GM21619 (cell line): ENCODE results near the gene PSMB2.

ENCODE experiments used
- ATAC-seq: cut with Tn5 transposase; IDR thresholded peaks from one replicate; pipeline ENCODE4 v1.9.1; 2021; ENCODE audit not compliant: unreplicated experiment

Gene PSMB2

GRCh38 chr1:35573198-35574124 lies 67.9 kb downstream of the PSMB2 start, which contains the start of gene TFAP2E:
Gene TFAP2E (plus strand): TSS chr1:35573314. CDS start chr1:35573578, 264 bp downstream.
- no peak for ATAC-seq

DNA sequence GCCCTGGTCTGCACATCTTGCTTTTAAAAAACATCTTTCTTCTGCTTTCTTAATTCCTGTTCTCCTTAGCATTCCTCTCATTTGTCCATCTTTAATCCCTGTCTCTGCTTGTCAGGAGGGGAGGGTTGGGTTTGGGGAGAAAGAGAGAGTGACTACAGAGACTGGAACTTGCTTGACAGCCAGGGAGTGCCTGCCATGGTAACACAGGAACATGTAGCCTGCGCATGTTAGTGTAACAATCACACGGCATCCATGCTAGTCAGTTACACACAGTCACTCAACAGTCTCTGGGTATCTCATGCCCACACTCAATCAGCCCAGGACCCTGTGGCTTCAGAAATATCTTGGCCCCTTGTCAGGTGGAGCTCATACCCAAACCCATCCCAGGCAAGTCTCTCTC lies 69.0 kb downstream of the PSMB2 start:
- no peak for ATAC-seq

DNA sequence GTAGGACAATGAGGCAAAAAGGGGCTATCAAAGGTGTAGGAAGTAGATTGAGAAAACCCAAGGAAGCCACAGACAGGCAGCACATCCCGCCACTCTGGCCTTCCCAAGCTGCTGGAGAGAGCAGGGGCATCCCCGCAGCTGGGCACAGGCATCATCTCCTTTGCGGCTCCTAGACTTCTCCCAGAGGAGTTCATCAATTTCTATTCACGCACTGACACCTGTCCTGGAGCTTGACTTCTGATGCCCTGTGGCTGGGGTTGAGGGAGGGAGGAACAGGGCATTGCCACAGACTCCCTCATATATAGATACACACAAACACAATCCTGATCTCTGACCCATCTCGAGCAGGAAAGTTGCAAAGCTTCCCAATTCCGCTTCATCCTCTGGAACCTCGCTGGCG lies 70.1 kb downstream of the PSMB2 start:
- no peak for ATAC-seq

GRCh38 chr1:35570589-35571137 lies 70.7 kb downstream of the PSMB2 start:
- no peak for ATAC-seq

GRCh38 chr1:35569936-35570335 lies 71.4 kb downstream of the PSMB2 start:
- ATAC-seq: no peak

GRCh38 chr1:35568975-35569395 lies 72.3 kb downstream of the PSMB2 start:
- no peak for ATAC-seq

DNA sequence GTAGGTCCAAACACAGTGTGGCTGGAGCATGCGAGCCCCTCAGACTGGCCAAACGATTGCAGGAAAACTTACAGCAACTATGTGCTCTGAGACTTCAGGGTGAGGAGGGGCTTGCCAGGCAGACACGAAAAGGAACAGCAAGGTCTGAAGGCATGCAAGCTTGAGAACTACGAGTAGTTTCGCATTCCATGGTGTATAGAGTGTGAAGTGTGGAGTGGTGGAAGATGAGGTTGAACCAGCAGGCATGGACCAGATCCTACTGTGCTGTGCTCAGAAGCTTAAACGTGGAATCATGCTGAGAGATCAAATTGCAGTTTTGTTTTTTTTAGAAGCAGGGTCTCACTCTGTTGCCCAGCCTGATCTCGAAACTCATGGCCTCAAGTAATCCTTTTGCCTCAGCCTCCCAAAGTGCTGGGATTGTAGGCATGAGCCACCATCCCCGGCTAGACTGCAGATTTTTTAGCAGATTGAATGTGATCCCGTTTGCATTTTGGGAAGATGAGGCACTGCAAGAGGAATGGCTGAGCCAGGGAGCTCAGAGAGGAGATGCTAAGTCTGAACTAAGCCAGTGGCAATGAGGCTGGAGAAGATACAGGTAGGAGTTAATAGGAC lies 73.3 kb downstream of the PSMB2 start:
- ATAC-seq: no peak

- ATAC-seq: no peak
Measured at GRCh38 chr1:35565742-35566133, 75.6 kb downstream of the PSMB2 start.

GRCh38 chr1:35564884-35565741 lies 76.2 kb downstream of the PSMB2 start:
- ATAC-seq: no peak

- ATAC-seq: peak; percentile 53
Measured at GRCh38 chr1:35564037-35564883, 77.1 kb downstream of the PSMB2 start.

GRCh38 chr1:35563166-35563565 lies 78.2 kb downstream of the PSMB2 start:
- no peak for ATAC-seq

GRCh38 chr1:35561972-35562680 lies 79.2 kb downstream of the PSMB2 start:
- ATAC-seq: no peak

GRCh38 chr1:35561297-35561971 lies 79.9 kb downstream of the PSMB2 start:
- no peak for ATAC-seq

GRCh38 chr1:35560256-35561225 lies 80.8 kb downstream of the PSMB2 start:
- no peak for ATAC-seq

DNA sequence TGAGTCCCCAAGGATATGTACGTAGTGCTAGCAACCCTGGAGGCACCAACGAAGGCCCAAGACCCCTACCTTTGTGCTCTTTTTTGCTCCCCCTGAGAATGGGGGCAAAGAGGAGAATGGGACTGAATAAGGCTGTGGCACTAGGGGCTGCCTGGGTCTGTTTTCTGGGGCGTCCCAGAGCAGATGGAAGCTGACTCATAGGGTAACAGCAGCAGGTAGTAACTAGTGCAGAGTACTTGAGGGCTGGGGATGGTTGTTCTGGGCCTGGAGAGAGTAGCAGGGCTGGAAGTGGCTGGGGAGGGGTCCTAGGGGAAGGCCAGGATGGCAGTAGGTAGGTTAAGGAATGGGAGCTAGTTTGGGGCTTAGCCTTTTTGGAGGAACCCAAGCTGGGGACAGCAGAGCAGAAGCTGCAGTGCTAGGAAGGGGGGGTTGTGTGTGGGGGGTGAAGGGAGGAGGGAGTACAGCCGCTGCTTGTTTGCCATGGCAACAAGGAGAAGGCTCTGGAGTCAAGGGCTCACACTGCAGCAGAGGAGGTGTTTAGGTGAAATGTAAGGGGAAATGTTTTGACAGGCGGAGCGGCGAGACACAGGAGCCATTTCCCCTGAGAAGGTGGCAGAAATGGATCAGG lies 81.9 kb downstream of the PSMB2 start:
- no peak for ATAC-seq

DNA sequence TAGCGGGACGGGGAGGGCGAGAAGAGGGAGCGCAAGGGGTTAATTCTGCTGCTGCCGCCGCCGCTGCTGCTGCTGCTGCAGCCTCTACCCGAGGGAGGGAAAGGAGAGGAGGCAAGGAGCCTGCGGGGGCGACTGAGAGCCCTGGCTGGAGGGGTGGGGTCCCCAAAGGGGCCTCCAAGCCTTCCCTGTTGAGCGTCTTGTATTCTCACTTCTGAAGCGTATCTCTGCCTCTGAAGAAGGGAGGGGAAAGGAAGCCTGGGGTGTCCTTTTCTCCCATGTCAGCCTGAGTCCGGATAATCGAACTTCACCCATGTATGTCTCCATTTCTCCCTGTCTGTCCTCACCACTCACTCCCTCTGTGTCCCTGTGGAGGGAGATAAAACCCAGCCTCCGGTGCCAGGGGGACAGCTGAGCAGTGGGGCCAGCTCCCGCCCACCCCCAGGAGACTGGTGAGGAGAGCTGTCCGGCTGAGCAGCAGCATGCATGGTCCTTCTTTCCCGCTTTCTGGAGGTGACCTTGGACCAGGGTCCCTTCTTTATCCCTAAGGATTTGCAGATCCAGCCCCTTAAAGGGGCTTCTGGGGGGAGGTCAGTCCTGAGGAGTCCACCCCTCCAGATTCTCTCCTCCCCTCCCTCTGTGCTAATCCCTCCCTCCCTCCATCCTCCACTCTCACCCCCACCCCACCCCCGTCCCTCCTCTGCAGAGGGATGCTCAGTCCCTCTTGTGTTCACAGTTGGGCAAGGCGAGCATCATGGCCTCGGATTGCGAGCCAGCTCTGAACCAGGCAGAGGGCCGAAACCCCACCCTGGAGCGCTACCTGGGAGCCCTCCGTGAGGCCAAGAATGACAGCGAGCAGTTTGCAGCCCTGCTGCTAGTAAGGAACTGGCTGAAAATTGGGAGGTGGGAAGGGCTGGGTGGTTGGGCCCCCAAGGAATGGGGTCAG lies 82.7 kb downstream of the PSMB2 start:
- no peak for ATAC-seq
